HepG2 (cell line): Measurements from ENCODE around the gene EIF1. TPM values are rescaled to one million over a fixed set of nuclear protein-coding genes. Genes with fewer than 3 reads are reported as not detected.

Source experiments
- ATAC-seq: fragments of 200-7000 bp; cut with Tn5 transposase; 3 replicates; pipeline ENCODE4 v1.9.1; 2020; ENCODE audit warnings: mild to moderate bottlenecking, moderate library complexity
- BruUV-seq: library from RNA; stranded (reverse); fragments of 400-500 nt; replicated peaks from 2 replicates; lab custom pipeline; 2021; lab: Mats Ljungman, UMichigan
- CTCF ChIA-PET: fragments of 300-600 bp; formaldehyde crosslinking; extraction: SDS; loops from one replicate; lab custom pipeline; 2021; ENCODE audit warnings: low total read pairs, inconsistent platforms, low intra/inter-chr PET ratio; lab: Yijun Ruan, JAX
- POLR2A ChIA-PET: fragments of 350-600 bp; sonication (Branson Sonifier 250); formaldehyde crosslinking; loops from one replicate; lab custom pipeline; 2020; ENCODE audit warnings: antibody characterized with exemption, inconsistent platforms; lab: Yijun Ruan, JAX
- DNase-seq: peaks from one replicate; pipeline ENCODE4 v3.0.0-alpha.2; 2015; ENCODE audit warnings: low spot score
- FAIRE-seq: peaks from 3 replicates; lab custom pipeline; 2011; peaks lifted over from hg19 to GRCh38; lab: Jason Lieb, UNC
- H2AFZ ChIP-seq: one replicate; pipeline ENCODE4 v1.6.1; 2011; ENCODE audit warnings: low read length, inconsistent platforms
- H3K27ac ChIP-seq: fragments of 300-600 bp; 3 replicates; pipeline ENCODE4 v1.8.0; 2011; ENCODE audit warnings: mixed run types, mild to moderate bottlenecking, mixed read lengths, low read length, inconsistent platforms; ENCODE audit not compliant: insufficient read depth; ENCODE audit errors: extremely low read length
- H3K27me3 ChIP-seq, 2 experiments: fragments of 200-600 bp in 1 of 2; 2 replicates in 1 of 2; 3 replicates in 1 of 2; pipeline versions ENCODE4 v1.6.0 to v1.8.0; 2011; ENCODE audit warnings: low read length in 2 of 2, mild to moderate bottlenecking in 2 of 2, moderate library complexity in 2 of 2, inconsistent platforms in 1 of 2; ENCODE audit not compliant: insufficient read depth in 2 of 2, control insufficient read depth in 1 of 2
- H3K36me3 ChIP-seq, 2 experiments: fragments of 200-600 bp in 1 of 2; replicated peaks in 1 of 2; 2 replicates in 1 of 2; 3 replicates in 1 of 2; pipeline versions ENCODE4 v1.5.1 to v1.8.0; 2011; ENCODE audit warnings: low read length in 2 of 2, inconsistent platforms in 1 of 2; ENCODE audit not compliant: insufficient read depth in 2 of 2, control insufficient read depth in 1 of 2
- H3K4me1 ChIP-seq: 2 replicates; pipeline ENCODE4 v1.5.1; 2012; ENCODE audit warnings: low read length, inconsistent platforms; ENCODE audit not compliant: insufficient read depth
- H3K4me2 ChIP-seq: 2 replicates; pipeline ENCODE4 v1.6.0; 2011; ENCODE audit warnings: low read depth, low read length, inconsistent platforms
- H3K4me3 ChIP-seq, 3 experiments: fragments of 200-600 bp in 1 of 3; sonication (generic), shearing (Covaris generic) in 1 of 3; replicated peaks in 1 of 3; 2 replicates each; pipeline ENCODE4 v1.5.1; 2011 to 2016; ENCODE audit warnings: low read length in 3 of 3, inconsistent platforms in 2 of 3, low read depth in 2 of 3, mild to moderate bottlenecking in 2 of 3, control low read depth in 1 of 3, mixed read lengths in 1 of 3; ENCODE audit not compliant: insufficient read depth in 1 of 3
- H3K79me2 ChIP-seq: one replicate; pipeline ENCODE4 v1.6.1; 2011; ENCODE audit warnings: low read length, inconsistent platforms; ENCODE audit not compliant: insufficient read depth
- H3K9ac ChIP-seq: 2 replicates; pipeline ENCODE4 v1.6.0; 2011; ENCODE audit warnings: mild to moderate bottlenecking, low read depth, low read length, inconsistent platforms; ENCODE audit not compliant: insufficient read depth
- H3K9me3 ChIP-seq: 2 replicates; pipeline ENCODE4 v1.5.1; 2012; ENCODE audit warnings: mild to moderate bottlenecking, low read length
- H4K20me1 ChIP-seq: 2 replicates; pipeline ENCODE4 v1.6.0; 2011; ENCODE audit warnings: inconsistent platforms, mild to moderate bottlenecking, low read length, moderate library complexity; ENCODE audit not compliant: insufficient read depth
- ARID3A ChIP-seq: IDR thresholded peaks from 2 replicates; pipeline ENCODE4 v1.6.1; 2012; ENCODE audit warnings: low read depth, low read length, improper control_type of control experiment
- GABPA ChIP-seq, 2 experiments: IDR thresholded peaks; 2 replicates each; pipeline ENCODE4 v1.6.1; 2011 to 2016; ENCODE audit warnings: low read depth in 2 of 2, low read length in 1 of 2, missing biosample characterization in 1 of 2, missing genetic modification characterization in 1 of 2
- HDAC6 ChIP-seq: fragments of 200-600 bp; sonication (generic); IDR thresholded peaks from 2 replicates; pipeline ENCODE4 v1.7.0; 2017; ENCODE audit warnings: mild to moderate bottlenecking, antibody characterized with exemption, low read length, low read depth
- REL ChIP-seq: sonication (generic); formaldehyde crosslinking; conservative IDR thresholded peaks from 2 replicates; pipeline ENCODE4 v1.8.0; 2022; ENCODE audit warnings: mild to moderate bottlenecking, missing genetic modification reagents, moderate library complexity
- RFXAP ChIP-seq: sonication (generic); formaldehyde crosslinking; IDR thresholded peaks from 2 replicates; pipeline ENCODE4 v1.4.0; 2020; ENCODE audit warnings: missing genetic modification reagents, borderline replicate concordance
- SMAD9 ChIP-seq: sonication (generic); formaldehyde crosslinking; IDR thresholded peaks from 2 replicates; pipeline ENCODE4 v1.5.1; 2020; ENCODE audit warnings: mild to moderate bottlenecking, missing genetic modification reagents
- TBP ChIP-seq: sonication (generic); formaldehyde crosslinking; IDR thresholded peaks from 2 replicates; pipeline ENCODE4 v1.5.0; 2020; ENCODE audit warnings: missing genetic modification reagents
- TSC22D2 ChIP-seq: sonication (generic); formaldehyde crosslinking; IDR thresholded peaks from 2 replicates; pipeline ENCODE4 v1.5.1; 2020; ENCODE audit warnings: missing genetic modification reagents, mild to moderate bottlenecking, borderline replicate concordance
- USF2 ChIP-seq, 2 experiments: sonication (generic) in 1 of 2; formaldehyde crosslinking in 1 of 2; IDR thresholded peaks; 2 replicates each; pipeline versions ENCODE4 v1.5.1 to v1.6.1; 2011 to 2020; ENCODE audit warnings: borderline replicate concordance in 1 of 2, low read depth in 1 of 2, low read length in 1 of 2, mild to moderate bottlenecking in 1 of 2, missing genetic modification reagents in 1 of 2, moderate library complexity in 1 of 2
- ZNF234 ChIP-seq: sonication (generic); formaldehyde crosslinking; conservative IDR thresholded peaks from 2 replicates; pipeline ENCODE4 v1.5.1; 2020; ENCODE audit warnings: mild to moderate bottlenecking, missing genetic modification reagents
- ZNF264 ChIP-seq: sonication (generic); formaldehyde crosslinking; IDR thresholded peaks from 2 replicates; pipeline ENCODE4 v1.4.0; 2020; ENCODE audit warnings: missing genetic modification reagents
- ZNF552 ChIP-seq: sonication (generic); formaldehyde crosslinking; IDR thresholded peaks from 2 replicates; pipeline ENCODE4 v1.9.0; 2022; ENCODE audit warnings: missing genetic modification reagents, mild to moderate bottlenecking, borderline replicate concordance
- ZNF782 ChIP-seq: sonication (generic); formaldehyde crosslinking; IDR thresholded peaks from 2 replicates; pipeline ENCODE4 v1.4.0; 2020; ENCODE audit warnings: missing genetic modification reagents, mild to moderate bottlenecking, borderline replicate concordance
- WGBS: methylation state at CpG from one replicate; pipeline ENCODE4 v1.1.6; 2017; ENCODE audit warnings: low lambda C conversion rate; 5-methylcytosine and 5-hydroxymethylcytosine counted together
- in situ Hi-C: cut with HindIII; loops from 2 replicates; pipeline ENCODE4 v1.10.0; 2017; ENCODE audit warnings: low pct_unique_long_range_greater_than_20kb; ENCODE audit not compliant: extremely low pct_ligation_motif_present
- intact Hi-C: fragments of 100-400 bp; cut with micrococcal nuclease; formaldehyde crosslinking; loops from one replicate; pipeline ENCODE4 v1.10.0; 2022; ENCODE audit not compliant: unreplicated experiment
- polyA plus RNA-seq, 8 experiments: library from polyadenylated mRNA; depleted of rRNA in 3 of 8; stranded (reverse) in 7 of 8; unstranded in 1 of 8; fragments of >200 nt; fragmentation: Illumina TruSeq in 4 of 8; extraction: Trizol in 4 of 8; gene quantifications; 2 replicates each; pipeline versions ENCODE4 v1.2.1 to v1.2.3, GENCODE V29; 2011 to 2016; ENCODE audit warnings: low read depth in 4 of 8, missing spikeins in 1 of 8, mixed read lengths in 1 of 8; ENCODE audit not compliant: insufficient read depth in 1 of 8
- total RNA-seq, 5 experiments: library from RNA; depleted of rRNA; stranded (reverse); fragments of >200 nt; fragmentation: Illumina TruSeq; extraction: Trizol; gene quantifications; 2 replicates each; pipeline ENCODE4 v1.2.3, GENCODE V29; 2016; ENCODE audit warnings: low read depth in 1 of 5
- TF ChIP-seq, protein P1 (sequence below): sonication (generic); formaldehyde crosslinking; IDR thresholded peaks from 2 replicates; pipeline ENCODE4 v1.8.0; 2022; ENCODE audit warnings: missing genetic modification reagents, mild to moderate bottlenecking, borderline replicate concordance
- TF ChIP-seq, protein P2 (sequence below): sonication (generic); formaldehyde crosslinking; IDR thresholded peaks from 2 replicates; pipeline ENCODE4 v1.5.0; 2020; ENCODE audit warnings: missing genetic modification reagents

EIF1 gene
- total and polyA plus RNA-seq, 2 of the 13 experiments (the other 11 are each of a cell fraction or from before 2014, with no cell fraction given) = 147 to 517 TPM

GRCh38 chr17:41688641-41689496 lies at the start of gene EIF1 (continued):
- TF ChIP-seq TSC22D2 (peak; percentile 76; the same call in 1 of the 2 replicates), SMAD9 (CRISPR knock-in tag) (peak; percentile 93; the same call in 1 of the 2 replicates), ZNF264 (CRISPR knock-in tag) (no peak; the same call in 1 of the 2 replicates)

GRCh38 chr17:41638941-41639340 lies 49.7 kb upstream of the EIF1 start:
- Histone ChIP-seq H3K4me3 (no peak overlapping the region), H3K36me3 (no peaks in the 10 kb centered on the region), H3K27me3 (peaks cover 2 to 33% of the 10 kb centered on the region in 2 experiments; a peak in 3 of 5 replicates), H4K20me1 (no peaks in the 10 kb centered on the region), H3K79me2 (no peaks in the 10 kb centered on the region), H3K9me3 (no peaks in the 10 kb centered on the region), H3K4me1 (peaks cover 21% of the 10 kb centered on the region), H3K9ac (no peak overlapping the region), H3K4me2 (no peak overlapping the region), H2AFZ (no peak overlapping the region), H3K27ac (no peak overlapping the region)
- TF ChIP-seq ZNF552 (CRISPR knock-in tag) (no peak), ARID3A (no peak), REL (no peak), ZNF782 (no peak), ZNF234 (CRISPR knock-in tag) (no peak), RFXAP (CRISPR knock-in tag) (no peak), TBP (no peak), GABPA (IDR thresholded peaks at IDR 0.05; ENCODE audit: low read depth, low read length) (no peak), GABPA (CRISPR knock-in tag; IDR thresholded peaks at IDR 0.05; ENCODE audit: low read depth) (no peak), HDAC6 (no peak), USF2 (IDR thresholded peaks at IDR 0.05; ENCODE audit: low read depth, low read length) (no peak), USF2 (CRISPR knock-in tag; IDR thresholded peaks at IDR 0.05; ENCODE audit: borderline replicate concordance) (no peak)
- TF ChIP-seq, protein P1, sequence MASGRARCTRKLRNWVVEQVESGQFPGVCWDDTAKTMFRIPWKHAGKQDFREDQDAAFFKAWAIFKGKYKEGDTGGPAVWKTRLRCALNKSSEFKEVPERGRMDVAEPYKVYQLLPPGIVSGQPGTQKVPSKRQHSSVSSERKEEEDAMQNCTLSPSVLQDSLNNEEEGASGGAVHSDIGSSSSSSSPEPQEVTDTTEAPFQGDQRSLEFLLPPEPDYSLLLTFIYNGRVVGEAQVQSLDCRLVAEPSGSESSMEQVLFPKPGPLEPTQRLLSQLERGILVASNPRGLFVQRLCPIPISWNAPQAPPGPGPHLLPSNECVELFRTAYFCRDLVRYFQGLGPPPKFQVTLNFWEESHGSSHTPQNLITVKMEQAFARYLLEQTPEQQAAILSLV (CRISPR knock-in tag) = no peak
- TF ChIP-seq, protein P2, sequence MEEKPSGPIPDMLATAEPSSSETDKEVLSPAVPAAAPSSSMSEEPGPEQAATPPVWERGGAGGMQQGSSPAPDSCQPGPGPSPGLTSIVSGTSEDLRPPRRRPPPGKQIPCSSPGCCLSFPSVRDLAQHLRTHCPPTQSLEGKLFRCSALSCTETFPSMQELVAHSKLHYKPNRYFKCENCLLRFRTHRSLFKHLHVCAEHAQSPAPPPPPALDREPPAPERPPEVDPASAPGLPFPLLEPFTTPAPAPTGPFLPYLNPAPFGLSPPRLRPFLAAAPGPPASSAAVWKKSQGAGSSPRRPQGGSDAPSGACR (CRISPR knock-in tag) = no peak
- WGBS = 8% methylated on average over 6 of the region's 6 CpGs
- ATAC-seq = no peak
- POLR2A ChIA-PET = no interaction called here
- CTCF ChIA-PET = no interaction called here
- intact Hi-C loops = no loop called here
- in situ Hi-C loops = no loop called here
- DNase-seq = no peak
- no peak for FAIRE-seq
- no TSS peak for BruUV-seq
